ENCODE measurements around the gene TEFM.

- TF ChIP-seq EZH2phosphoT487 (IDR thresholded peaks at IDR 0.05) (no peak), CTCF (IDR thresholded peaks at IDR 0.05) (no peak)
Observed at GRCh38 chr17:30947796-30948195, 41.8 kb upstream of the TEFM start.
